Measurements from ENCODE around the gene XRN2.
"Not testable (repeated sequence)": the region's sequence is repeated elsewhere in the genome, so short reads cannot be mapped to it uniquely, and the experiment has no call there.

The XRN2 gene

GRCh38 chr20:21391972-21392352 is 88.8 kb downstream of the XRN2 start:
- no peak for DNase-seq

GRCh38 chr20:21393166-21393565 is 90.0 kb downstream of the XRN2 start:
- no peak for DNase-seq

DNA sequence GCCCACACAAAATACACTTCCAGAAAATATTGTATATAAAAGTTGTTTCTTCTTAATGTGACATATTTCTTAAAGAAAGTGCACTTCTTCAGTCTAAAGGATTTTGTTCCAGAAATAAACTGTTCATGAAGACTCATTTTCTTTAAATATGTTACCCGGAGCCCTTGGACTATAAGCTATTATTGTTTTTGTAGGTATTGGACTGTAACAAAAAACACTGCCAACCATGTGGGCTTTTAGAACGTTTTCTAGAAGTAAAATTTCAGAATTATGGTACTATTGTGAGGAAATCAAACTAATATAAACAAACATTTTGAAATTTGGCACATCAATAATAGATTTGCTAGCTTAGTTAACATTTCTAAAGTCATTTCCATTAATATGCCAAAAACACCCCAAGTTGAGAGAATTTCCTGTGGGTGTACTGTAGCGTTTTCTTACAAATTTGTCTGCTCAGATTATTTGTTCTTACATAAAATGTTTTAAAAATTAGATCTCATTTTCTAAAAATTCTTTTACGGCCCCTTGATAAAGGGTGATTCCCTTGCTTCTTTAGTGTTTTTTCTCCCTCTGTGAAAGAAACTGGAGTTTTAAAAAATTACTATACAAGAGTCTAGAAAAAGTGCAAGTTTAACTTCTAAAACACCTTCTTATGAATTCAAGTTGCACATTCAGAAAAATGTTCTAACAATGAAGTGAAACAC is 90.8 kb downstream of the XRN2 start:
- no peak for DNase-seq

- no peak for DNase-seq
Observed at GRCh38 chr20:21394551-21394950, 91.4 kb downstream of the XRN2 start.

GRCh38 chr20:21395051-21395665 is 92.0 kb downstream of the XRN2 start:
- no peak for DNase-seq

DNA sequence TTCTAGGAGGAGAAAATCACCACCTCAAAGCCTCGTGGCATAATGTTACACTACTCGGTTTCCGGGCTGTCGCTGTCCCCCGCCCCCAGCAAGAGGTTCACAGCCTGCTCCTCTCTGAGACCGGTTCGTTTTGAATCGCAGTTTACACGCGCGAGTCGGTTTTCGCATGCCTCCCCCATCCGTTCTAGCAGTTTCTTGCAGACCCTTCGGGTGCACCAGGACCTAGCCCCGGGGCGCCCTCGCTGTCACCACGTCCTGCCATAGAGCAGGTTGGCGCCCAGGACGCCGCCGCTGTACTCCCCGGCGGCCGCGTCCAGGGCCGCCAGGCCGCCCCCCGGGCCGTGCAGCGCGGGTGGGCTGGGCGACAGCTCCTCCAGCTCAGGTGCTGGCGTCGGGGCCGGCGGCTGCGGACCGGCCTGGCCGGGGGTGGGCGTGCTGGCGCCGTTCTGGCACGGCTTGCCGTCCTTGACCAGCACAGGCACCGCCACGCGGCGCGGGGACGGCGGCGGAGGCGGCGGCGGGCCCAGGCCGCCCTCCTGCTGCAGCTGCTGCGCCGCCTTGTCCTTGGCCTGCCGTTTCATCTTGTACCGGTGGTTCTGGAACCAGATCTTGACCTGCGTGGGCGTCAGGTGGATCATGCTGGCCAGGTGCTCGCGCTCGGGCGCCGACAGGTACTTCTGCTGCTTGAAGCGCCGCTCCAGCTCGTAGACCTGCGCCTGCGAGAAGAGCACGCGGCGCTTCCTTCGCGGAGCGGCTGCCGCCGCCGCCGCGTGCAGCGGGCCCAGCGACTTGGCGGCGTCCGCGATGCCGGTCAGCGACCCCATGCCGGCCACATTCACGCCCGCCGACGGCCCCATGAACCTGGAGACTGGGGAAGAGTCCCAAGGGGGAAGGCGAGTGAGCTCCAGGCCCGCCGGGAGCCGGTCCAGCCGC is 92.8 kb downstream of the XRN2 start:
- peak; percentile 40 for DNase-seq

GRCh38 chr20:21396599-21397340 is 93.6 kb downstream of the XRN2 start:
- DNase-seq, result no peak

DNA sequence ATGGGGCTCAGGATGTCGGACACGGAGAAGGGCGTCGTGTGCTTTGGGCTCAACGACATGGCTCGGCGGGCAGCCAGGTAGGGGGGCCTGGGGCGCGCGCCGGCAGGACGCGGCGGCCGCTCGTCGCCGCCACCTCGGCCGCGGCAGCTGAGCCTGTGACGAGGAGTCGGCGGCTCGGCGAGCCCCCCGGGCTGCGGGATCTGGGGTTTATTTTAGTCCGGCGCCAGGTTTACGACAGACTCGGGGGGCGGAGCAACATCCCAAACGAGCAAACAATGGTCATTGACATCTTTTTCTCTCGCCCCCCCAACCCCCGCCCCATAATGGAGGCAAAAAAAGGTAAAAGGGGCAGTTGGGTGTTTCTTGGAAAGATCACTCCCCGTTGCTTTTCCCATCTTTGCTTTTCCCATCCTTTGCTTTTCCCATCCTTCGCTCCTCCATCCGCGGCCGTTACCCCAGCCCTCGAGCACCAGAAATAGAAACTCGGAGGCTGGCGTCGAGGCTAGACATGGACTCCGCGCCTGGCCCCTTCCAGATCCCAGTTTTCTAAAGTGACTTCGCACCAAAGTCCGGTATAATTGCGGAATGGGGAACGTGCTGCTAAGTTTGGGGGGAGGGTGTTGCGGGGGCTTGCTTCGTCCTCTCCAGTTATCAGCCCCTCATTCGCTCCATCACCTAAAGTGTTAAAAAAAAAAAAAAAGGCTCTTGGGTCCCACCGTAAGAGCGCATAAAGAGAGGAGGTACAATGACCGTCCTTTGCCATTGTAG is 94.4 kb downstream of the XRN2 start, which contains the start of gene NKX2-4:
TSS of gene NKX2-4 (minus strand) at position 186 of the 768 bp plus-strand sequence. CDS start at position 59, 127 bp downstream.
- DNase-seq, result no peak

DNA sequence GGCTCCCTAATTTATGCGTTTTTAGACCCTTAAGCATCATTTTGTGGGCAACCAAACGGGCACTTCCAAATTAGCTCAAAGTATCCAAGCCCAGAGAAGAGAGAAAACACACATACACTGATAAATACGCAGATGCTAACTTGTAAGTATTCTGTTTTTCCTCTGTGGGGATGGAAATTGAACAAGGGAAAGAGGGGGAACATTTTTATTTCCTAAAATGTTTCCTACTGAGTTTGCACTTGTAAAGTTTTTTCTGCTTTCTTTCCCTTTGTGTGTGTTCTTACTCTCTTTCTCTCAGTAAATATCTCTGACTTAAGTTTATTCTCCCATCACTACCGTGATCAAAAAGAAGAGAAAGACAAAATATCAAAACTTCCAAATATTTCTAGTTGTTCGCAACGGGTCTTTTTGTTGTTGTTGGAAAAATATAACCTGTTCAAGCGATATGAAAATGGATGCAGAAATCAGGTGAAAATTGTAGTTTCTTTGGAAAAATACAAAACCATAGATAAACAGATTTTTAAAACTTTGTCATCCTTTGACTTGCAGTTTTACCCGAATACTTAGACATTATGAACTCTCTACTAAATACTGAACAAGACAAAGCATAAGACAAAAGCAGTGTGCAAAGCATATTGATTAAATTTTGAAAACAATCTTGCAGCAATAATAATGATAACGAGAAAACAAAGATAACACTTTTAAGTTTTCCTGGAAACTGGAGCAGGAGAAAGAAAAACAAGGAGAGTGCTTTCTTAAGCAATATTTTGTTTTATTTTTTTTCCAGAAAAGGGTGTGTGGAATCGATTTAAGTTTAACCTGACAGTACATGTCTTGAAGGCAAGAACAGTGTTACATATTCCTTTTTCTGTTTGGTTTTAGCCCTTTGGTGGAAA is 95.2 kb downstream of the XRN2 start:
- DNase-seq, result no peak

GRCh38 chr20:21399005-21399475 is 95.9 kb downstream of the XRN2 start:
- DNase-seq, result no peak

GRCh38 chr20:21411725-21412124 is 108.6 kb downstream of the XRN2 start:
- no peak for DNase-seq

- DNase-seq, result not testable (repeated sequence)
Observed at GRCh38 chr20:21413996-21414395, 110.9 kb downstream of the XRN2 start.

GRCh38 chr20:21419147-21419546 is 116.0 kb downstream of the XRN2 start:
- not testable (repeated sequence) for DNase-seq

- no peak for DNase-seq
Observed at GRCh38 chr20:21421601-21422236, 118.6 kb downstream of the XRN2 start.

- DNase-seq, result not testable (repeated sequence)
Observed at GRCh38 chr20:21423712-21424111, 120.6 kb downstream of the XRN2 start.

DNA sequence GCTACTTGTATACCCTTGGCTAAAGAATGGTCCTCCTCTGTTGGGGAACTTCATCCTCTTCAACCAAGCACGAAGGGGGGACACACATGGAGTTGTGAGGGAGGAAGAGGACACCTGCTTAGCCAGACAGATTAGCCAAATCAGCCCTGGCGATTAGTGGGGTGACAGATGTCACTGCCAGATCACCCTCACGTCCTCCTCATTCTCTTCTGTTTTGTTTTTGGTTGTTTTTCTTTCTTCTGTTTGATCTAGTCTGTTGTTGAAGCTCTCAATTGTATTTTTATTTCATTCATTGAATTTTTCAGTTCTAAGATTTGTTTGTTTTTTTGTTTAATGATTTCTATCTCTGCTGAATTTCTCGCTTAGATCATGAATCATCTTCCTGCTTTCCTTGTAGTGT is 121.7 kb downstream of the XRN2 start:
- DNase-seq, result no peak

- DNase-seq, result no peak
Observed at GRCh38 chr20:21430020-21430419, 126.9 kb downstream of the XRN2 start.

DNA sequence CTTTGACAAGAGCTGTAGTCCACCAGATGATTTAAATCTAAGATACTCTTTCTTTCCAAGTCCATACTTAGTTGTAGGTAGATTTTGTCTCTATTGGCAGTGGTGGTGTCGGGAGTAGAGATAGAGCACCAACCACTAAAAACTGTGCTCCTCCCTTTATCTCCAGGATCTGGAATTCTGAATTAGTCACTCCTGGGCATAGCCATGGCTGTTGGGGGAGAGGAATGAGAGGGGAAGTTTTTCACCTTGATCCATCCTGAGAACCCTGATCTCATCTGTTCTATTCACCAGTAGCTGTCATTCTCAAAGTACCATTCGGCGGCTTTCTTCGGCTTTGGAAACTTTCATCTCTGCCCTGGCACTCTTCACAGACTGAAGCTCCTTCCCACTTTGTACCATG is 129.8 kb downstream of the XRN2 start:
- DNase-seq, result no peak

DNA sequence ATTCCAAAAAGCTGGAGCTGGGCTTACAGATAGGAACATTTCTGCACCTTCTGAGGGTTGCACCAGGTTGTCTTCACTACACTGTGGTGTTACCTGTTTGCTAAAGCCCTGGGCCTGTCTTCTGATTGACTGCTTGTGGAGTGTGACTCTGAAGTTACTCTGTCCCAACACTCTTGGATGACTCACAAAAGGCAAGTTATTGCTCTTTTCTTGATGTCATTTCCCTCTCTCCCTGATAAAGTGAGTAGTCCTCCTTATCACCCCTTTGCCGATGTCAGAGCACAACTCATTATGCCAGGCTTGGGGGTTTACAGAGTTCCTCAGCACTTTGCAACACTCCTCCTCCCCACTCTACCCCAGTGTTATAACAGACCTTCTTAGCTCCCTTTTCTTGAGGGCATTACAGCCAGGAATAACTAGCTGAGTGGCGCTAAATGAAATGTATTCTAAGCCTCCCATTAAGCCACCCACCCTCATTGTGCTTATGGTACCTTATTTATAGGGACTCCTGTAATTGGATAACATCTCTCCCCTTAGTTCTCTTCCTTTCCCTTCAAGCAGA is 130.3 kb downstream of the XRN2 start:
- DNase-seq, result no peak

DNA sequence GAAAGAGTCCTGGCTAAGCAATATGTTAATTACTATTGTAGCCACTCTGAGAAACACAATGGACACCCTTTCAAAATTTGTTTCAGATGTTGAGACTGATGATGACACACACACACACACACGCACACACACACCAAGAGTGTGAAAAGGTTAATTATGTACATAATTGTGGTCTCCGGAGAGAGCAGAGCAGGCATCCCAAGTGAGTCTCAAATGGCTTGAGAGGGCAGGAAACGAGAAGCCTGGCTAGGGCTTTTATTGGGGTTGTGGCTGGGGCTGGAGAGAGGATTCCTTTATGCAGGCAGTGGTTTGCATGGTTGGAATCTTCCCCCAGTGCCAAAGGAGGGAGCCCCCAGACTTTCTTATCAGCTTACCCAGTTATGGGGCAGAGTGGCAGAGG is 132.4 kb downstream of the XRN2 start:
- no peak for DNase-seq
